T-helper 2 cell treated with Interferon-gamma antibody and Interleukin-4, amounts not matched to agents 100 ng/mL and 5 ng/mL, for 36 hours (primary cell): Measurements from ENCODE around the gene GNAL. TPM values are rescaled to one million over a fixed set of nuclear protein-coding genes. Genes with fewer than 3 reads are reported as not detected.

Source experiments
- intact Hi-C: fragments of 100-400 bp; cut with micrococcal nuclease; formaldehyde crosslinking; loops from one replicate; pipeline ENCODE4 v1.15.1; 2023
- total RNA-seq: library from RNA; stranded (reverse); gene quantifications from 2 replicates; pipeline ENCODE4 v1.2.3, GENCODE V29; 2022

Gene GNAL
- total RNA-seq, 1 donor from 2014 or later, result 0.41 TPM

- intact Hi-C loops, result no loop called here
Observed at GRCh38 chr18:11719621-11720020, 30.6 kb downstream of the GNAL start.

- intact Hi-C loops, result no loop called here
Observed at GRCh38 chr18:11721720-11722119, 32.7 kb downstream of the GNAL start.

GRCh38 chr18:11724781-11725180 lies 35.7 kb downstream of the GNAL start:
- intact Hi-C loops, result no loop called here

GRCh38 chr18:11726556-11726955 lies 37.5 kb downstream of the GNAL start:
- intact Hi-C loops, result no loop called here

- intact Hi-C loops, result no loop called here
Observed at GRCh38 chr18:11728249-11728648, 39.2 kb downstream of the GNAL start.

GRCh38 chr18:11729556-11729955 lies 40.5 kb downstream of the GNAL start:
- intact Hi-C loops, result no loop called here

GRCh38 chr18:11733031-11733430 lies 44.0 kb downstream of the GNAL start:
- intact Hi-C loops, result loop anchor here (1.0 to 10.0 kb wide), 3 partner anchors 202 to 306 kb away; no protein-coding TSS in a partner anchor

- intact Hi-C loops, result loop anchor here (10.0 kb wide), 1 partner anchor 198 kb away; no protein-coding TSS in a partner anchor
Observed at GRCh38 chr18:11736656-11737055, 47.6 kb downstream of the GNAL start.

- intact Hi-C loops, result loop anchor here (10.0 kb wide), 1 partner anchor 195 kb away; no protein-coding TSS in a partner anchor
Observed at GRCh38 chr18:11739893-11740292, 50.8 kb downstream of the GNAL start.

- intact Hi-C loops, result no loop called here
Observed at GRCh38 chr18:11740461-11740860, 51.4 kb downstream of the GNAL start.

GRCh38 chr18:11741505-11742145 lies 52.6 kb downstream of the GNAL start:
- intact Hi-C loops, result loop anchor here (1.0 kb wide), 1 partner anchor 86 kb away; no protein-coding TSS in a partner anchor

- intact Hi-C loops, result no loop called here
Observed at GRCh38 chr18:11745521-11745920, 56.5 kb downstream of the GNAL start.

GRCh38 chr18:11747286-11747685 lies 58.2 kb downstream of the GNAL start:
- intact Hi-C loops, result no loop called here

GRCh38 chr18:11747731-11748130 lies 58.7 kb downstream of the GNAL start:
- intact Hi-C loops, result no loop called here

GRCh38 chr18:11749305-11749704 lies 60.2 kb downstream of the GNAL start:
- intact Hi-C loops, result no loop called here

GRCh38 chr18:11750171-11750570 lies 61.1 kb downstream of the GNAL start:
- intact Hi-C loops, result no loop called here

GRCh38 chr18:11750581-11751310 lies 61.7 kb downstream of the GNAL start:
- intact Hi-C loops, result no loop called here

GRCh38 chr18:11751341-11752115 lies 62.5 kb downstream of the GNAL start:
- intact Hi-C loops, result no loop called here

- intact Hi-C loops, result no loop called here
Observed at GRCh38 chr18:11752116-11752911, 63.2 kb downstream of the GNAL start.

GRCh38 chr18:11754979-11755378 lies 65.9 kb downstream of the GNAL start:
- intact Hi-C loops, result no loop called here

GRCh38 chr18:11757084-11757590 lies 68.1 kb downstream of the GNAL start:
- intact Hi-C loops, result no loop called here
